KOPT-K1 (cell line): Measurements from ENCODE around the gene MRM2.
A peak's percentile ranks its signal among the peaks of the same experiment; 100 is the strongest.

Experiments used
- H3K27ac ChIP-seq: fragments of 200-600 bp; sonication (generic); 2 replicates; pipeline ENCODE4 v1.5.1; 2016; ENCODE audit warnings: antibody characterized with exemption, mild to moderate bottlenecking, low read depth, low read length; ENCODE audit not compliant: poor library complexity, severe bottlenecking
- H3K36me3 ChIP-seq: fragments of 200-600 bp; sonication (generic); 2 replicates; pipeline ENCODE4 v1.5.1; 2017; ENCODE audit warnings: antibody characterized with exemption, mild to moderate bottlenecking, low read length, moderate library complexity; ENCODE audit not compliant: insufficient read depth
- H3K9me3 ChIP-seq: fragments of 200-600 bp; sonication (generic); 2 replicates; pipeline ENCODE4 v1.5.1; 2017; ENCODE audit warnings: antibody characterized with exemption, low read length, mild to moderate bottlenecking; ENCODE audit not compliant: insufficient read depth, poor library complexity, severe bottlenecking

MRM2 gene

DNA sequence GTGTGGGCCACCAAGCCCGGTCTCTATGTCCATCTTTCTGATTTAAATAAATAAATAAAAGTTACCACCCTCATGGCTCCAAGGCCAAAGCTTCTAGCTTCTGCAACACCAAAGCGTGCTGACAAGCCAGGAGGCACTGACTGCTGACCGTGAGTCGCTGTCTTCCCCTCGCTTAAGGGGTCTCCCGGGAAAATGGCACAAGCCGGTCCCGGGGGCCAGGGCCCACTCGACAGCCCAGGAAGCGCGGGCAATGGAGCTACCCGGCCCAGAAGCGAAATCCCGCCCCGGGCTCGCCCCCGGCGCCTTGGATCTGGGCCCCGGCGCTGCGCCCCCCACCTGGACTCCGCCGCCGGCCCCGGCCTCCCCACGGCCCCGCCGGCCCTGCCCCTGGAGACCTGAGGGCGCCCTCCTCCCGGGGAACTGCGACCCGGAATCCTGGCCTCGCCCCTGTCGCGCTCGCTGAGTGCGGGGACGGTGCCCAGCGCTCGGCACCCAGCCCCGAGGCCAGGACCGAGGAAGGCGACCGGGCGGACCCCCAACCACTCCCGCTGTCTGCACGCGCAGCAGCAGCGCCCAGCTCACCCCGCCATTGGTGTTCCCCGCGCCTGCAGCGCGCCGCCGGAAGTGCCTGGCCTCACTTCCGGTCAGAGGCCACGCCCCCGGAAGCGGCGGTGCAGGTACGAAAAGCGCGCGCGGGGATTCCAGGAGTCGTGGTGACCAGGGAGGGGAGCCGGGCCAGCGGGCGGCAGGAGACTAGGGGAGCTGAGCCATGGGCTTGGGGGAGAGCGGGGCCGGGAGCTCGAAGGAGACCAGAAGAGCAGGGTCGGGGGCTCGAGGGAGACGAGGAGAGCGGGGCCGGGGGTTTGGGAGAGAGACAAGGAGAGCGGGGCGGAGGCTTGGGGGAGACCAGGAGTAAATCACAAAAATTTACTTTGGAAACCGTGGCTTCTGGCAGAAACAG is at the start of gene MRM2, which contains the start of gene NUDT1:
Gene MRM2, minus strand, starts transcription at position 626 of the 961 bp plus-strand sequence. Its CDS starts 36 bp downstream, at position 590.
Gene NUDT1, plus strand, starts transcription at position 647 of the 961 bp plus-strand sequence. CDS start 2,349 bp downstream, outside the sequence.
- H3K27ac ChIP-seq = peak within 1 kb of the TSS; percentile 82
- no peaks in the 10 kb centered on the region for H3K9me3 ChIP-seq
- H3K36me3 ChIP-seq = peaks cover 60% of the 10 kb centered on the region

- Histone ChIP-seq H3K36me3 (no peaks in the 10 kb centered on the region), H3K9me3 (no peaks in the 10 kb centered on the region), H3K27ac (no peak overlapping the region)
Observed at GRCh38 chr7:2290877-2291276, 48.9 kb upstream of the MRM2 start.

DNA sequence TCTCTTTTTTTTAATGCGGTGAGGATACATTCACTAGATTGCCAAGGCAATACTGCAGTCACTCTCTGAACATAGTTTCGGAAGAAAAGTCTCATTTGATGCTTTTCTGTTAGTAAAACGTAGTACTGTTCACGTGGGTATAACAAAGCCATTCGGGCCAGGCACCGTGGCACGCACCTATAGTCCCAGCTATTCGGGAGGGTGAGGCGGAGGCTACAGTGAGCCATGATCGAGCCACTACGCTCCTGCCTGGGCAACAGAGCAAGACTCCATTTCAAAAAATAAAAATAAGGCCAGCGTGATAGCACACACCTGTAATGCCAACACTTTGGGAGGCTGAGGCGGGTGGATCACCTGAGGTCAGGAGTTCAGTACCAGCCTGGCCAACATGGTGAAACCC is 47.6 kb upstream of the MRM2 start:
- Histone ChIP-seq H3K36me3 (no peaks in the 10 kb centered on the region), H3K9me3 (no peaks in the 10 kb centered on the region), H3K27ac (no peak overlapping the region)

DNA sequence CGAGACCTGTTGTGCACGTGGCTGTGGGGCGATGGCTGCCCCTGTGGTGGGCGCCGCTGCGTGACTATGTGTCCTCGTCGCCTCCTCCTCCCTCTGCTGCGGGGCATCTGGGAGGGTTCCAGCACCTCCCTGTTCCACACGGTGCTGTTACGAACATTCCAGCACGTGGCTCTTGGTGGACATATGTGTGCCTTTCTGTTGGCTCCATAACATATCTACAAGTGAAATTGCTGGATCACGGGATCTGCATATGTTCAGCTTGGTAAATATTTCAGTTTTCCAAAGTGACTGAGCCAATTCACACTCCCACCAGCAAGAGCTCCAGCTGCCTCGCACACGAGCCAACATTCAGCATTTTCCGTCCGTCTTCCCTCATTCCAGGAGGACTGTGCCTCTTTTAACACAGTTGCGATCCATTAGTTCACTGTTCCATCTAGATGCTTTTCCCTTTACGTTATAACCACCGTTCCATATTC is 47.1 kb upstream of the MRM2 start:
- Histone ChIP-seq H3K36me3 (no peaks in the 10 kb centered on the region), H3K27ac (no peak overlapping the region), H3K9me3 (no peaks in the 10 kb centered on the region)

- H3K9me3 ChIP-seq = no peaks in the 10 kb centered on the region
Observed at GRCh38 chr7:2288503-2288902, 46.5 kb upstream of the MRM2 start.

GRCh38 chr7:2287745-2288144 is 45.7 kb upstream of the MRM2 start:
- Histone ChIP-seq H3K36me3 (no peaks in the 10 kb centered on the region), H3K9me3 (no peaks in the 10 kb centered on the region), H3K27ac (no peak overlapping the region)

More at GRCh38 chr7:2288503-2288902, 46.5 kb upstream of the MRM2 start:
- Histone ChIP-seq H3K36me3 (no peaks in the 10 kb centered on the region), H3K27ac (no peak overlapping the region)

DNA sequence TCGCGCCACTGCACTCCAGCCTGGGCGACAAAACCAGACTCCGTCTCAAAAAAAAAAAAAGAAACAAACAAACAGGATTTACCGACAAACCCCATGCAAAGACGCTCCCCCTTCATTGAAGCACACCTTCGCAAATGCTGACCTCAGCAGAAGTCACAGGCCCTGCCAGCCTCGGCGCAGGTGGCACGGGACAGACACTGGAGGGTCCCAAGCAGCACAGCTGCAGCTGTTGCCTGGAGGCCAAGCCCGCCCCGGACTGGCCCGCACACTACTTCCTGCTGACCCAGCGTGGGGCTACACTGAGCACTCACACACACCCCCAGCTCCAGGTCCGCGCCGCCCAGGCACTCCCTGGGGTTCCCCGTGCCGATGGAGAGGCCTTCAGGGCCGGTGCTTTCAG is 41.1 kb upstream of the MRM2 start:
- H3K9me3 ChIP-seq = no peaks in the 10 kb centered on the region
- no peaks in the 10 kb centered on the region for H3K36me3 ChIP-seq
- no peak overlapping the region for H3K27ac ChIP-seq

- Histone ChIP-seq H3K27ac (no peak overlapping the region), H3K9me3 (no peaks in the 10 kb centered on the region), H3K36me3 (no peaks in the 10 kb centered on the region; the same call in 1 of the 2 replicates)
Observed at GRCh38 chr7:2282185-2282751, 40.3 kb upstream of the MRM2 start.

GRCh38 chr7:2281541-2281940 is 39.5 kb upstream of the MRM2 start:
- Histone ChIP-seq H3K36me3 (no peaks in the 10 kb centered on the region; the same call in 1 of the 2 replicates), H3K9me3 (no peaks in the 10 kb centered on the region), H3K27ac (no peak overlapping the region)

DNA sequence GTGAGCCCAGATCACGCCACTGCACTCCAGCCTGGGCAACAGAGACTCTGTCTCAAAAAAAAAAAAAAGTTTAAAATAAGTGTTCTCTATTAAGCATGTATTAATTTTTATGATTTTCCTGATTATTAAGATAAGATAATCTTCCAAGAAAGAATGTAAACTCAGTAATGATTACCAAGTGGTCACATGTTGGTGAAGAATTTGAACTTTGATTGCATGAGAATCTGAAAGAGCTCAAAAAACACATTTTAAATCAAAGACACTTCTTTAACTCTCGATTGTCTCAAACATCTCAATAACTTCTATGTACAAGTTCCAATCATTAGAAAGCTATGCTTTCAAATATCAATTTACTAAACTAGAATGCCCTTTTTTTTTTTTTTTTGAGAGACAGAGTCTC is 38.4 kb upstream of the MRM2 start:
- Histone ChIP-seq H3K9me3 (no peaks in the 10 kb centered on the region), H3K27ac (no peak overlapping the region), H3K36me3 (no peaks in the 10 kb centered on the region; the same call in 1 of the 2 replicates)

GRCh38 chr7:2279896-2280295 is 37.9 kb upstream of the MRM2 start:
- Histone ChIP-seq H3K9me3 (no peaks in the 10 kb centered on the region), H3K27ac (no peak overlapping the region)

DNA sequence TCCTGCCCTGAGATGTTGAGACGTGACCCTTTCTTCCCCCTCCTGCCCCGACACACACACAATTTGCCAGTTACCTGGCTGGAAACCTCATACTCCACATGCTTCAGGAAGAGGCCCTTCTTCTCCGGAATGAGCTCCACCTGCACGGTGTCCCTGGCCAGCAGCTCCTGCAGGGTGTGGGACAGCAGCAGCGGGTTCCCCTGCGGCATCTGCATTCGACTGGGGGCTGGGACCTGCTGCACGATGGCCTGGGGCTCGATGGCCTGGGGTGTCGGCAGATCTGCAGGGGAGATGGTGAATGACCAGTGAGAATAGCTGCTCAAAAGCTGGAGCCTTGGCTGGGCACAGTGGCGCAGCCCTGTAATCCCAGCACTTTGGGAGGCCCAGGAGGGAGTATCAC is 36.0 kb upstream of the MRM2 start:
- H3K27ac ChIP-seq = no peak overlapping the region
- peaks cover 3% of the 10 kb centered on the region; the same call in 1 of the 2 replicates for H3K36me3 ChIP-seq
- no peaks in the 10 kb centered on the region for H3K9me3 ChIP-seq

More at GRCh38 chr7:2279896-2280295, 37.9 kb upstream of the MRM2 start:
- no peaks in the 10 kb centered on the region; the same call in 1 of the 2 replicates for H3K36me3 ChIP-seq

- H3K27ac ChIP-seq = no peak overlapping the region
- peaks cover 8% of the 10 kb centered on the region; the same call in 1 of the 2 replicates for H3K36me3 ChIP-seq
- H3K9me3 ChIP-seq = no peaks in the 10 kb centered on the region
Observed at GRCh38 chr7:2276107-2276506, 34.1 kb upstream of the MRM2 start.

DNA sequence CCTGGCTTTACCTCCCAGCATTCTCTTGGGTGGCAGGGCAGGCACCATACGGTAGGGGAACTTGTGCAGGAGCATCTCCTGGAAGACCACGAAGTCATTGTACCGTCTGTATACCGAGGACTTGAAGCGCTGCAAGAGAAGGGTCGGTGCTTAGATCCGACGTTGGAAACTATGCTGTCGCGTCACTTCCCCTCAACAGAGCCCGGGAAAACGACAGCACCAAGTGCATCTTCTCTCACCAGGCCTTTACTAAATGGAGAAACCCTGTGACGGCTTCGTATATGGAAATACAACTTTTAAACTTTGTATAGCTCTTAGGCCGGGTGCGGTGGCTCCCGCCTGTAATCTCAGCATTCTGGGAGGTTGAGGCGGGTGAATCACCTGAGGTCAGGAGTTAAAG is 33.1 kb upstream of the MRM2 start:
- Histone ChIP-seq H3K9me3 (no peaks in the 10 kb centered on the region), H3K27ac (no peak overlapping the region), H3K36me3 (peaks cover 11% of the 10 kb centered on the region; the same call in 1 of the 2 replicates)

- Histone ChIP-seq H3K36me3 (peaks cover 13% of the 10 kb centered on the region; the same call in 1 of the 2 replicates), H3K27ac (no peak overlapping the region), H3K9me3 (no peaks in the 10 kb centered on the region)
Observed at GRCh38 chr7:2274666-2275065, 32.7 kb upstream of the MRM2 start.
